ENCODE data around the gene ISCU. TPM values are rescaled to one million over a fixed set of nuclear protein-coding genes. Genes with fewer than 3 reads are reported as not detected.

ISCU gene
- total and polyA plus RNA-seq, 9 of the 15 experiments (the other 6 are each of a cell fraction or from before 2014, with no cell fraction given), result 15.9 to 92.5 (median 77.3) TPM

DNA sequence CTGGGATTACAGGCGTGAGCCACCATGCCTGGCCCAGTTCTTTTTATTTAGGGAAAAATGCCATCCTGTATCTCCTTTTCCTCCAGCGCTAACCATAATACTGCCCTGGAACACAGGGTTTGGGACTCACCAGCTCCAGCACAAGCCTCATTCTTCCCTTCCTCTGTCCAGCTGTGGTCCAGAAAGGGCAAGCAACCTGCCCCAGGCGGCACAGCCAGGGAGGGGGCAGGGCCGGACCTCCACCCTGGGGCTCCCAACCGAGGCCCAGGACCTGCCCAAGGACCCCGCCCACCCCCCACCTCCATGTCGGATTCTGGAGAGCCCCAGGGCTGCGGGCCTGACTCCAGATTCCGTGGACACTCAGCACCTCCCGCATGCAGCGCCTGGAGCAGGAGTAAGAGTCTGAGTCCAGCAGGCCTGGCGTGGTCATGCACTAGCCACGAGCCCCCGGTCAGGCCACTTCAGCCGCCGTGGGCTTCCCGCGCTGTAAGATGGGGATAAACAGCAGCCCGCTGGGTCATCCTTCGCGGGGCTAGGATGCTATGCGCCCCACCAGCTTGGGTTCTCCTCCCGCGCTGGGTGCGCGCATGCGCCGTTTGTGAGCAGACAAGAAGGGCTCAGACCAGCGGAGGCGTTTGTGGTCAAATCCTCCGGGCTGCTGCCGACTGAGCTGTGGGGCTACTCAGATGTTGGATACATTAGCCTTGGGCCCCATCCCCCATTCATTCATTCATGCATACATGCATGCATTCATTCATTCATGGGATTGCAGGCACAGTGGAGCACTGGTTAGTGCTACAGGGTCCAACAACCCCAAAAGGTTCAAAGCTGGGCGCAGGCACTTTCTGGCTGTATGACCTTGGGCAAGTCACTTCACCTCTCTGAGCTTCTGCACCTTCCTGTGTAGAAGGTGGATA is 19.2 kb downstream of the ISCU start:
- H4K20me1 ChIP-seq (replicated peaks; ENCODE audit: control insufficient read depth, insufficient read depth, low read length), result no peaks in the 10 kb centered on the region; the same call in 1 of the 2 replicates
- H3K27ac ChIP-seq (ENCODE audit: extremely low read depth, low read depth, low read length), result no peak overlapping the region
- no peaks in the 10 kb centered on the region for H3K79me2 ChIP-seq (ENCODE audit: control insufficient read depth, insufficient read depth, low read length)
- ATAC-seq, result peak; percentile 48
- peaks cover 2 to 38% of the 10 kb centered on the region in 2 experiments; a peak in 4 of 5 replicates for H3K27me3 ChIP-seq (ENCODE audit: control insufficient read depth in 2 of 2, insufficient read depth in 2 of 2, low read length in 2 of 2)
- no peaks in the 10 kb centered on the region for H3K9me3 ChIP-seq (replicated peaks; ENCODE audit: control insufficient read depth, insufficient read depth, low read depth, low read length)
- H3K4me1 ChIP-seq (replicated peaks in 1 of 2; ENCODE audit: control insufficient read depth in 2 of 2, insufficient read depth in 2 of 2, low read length in 2 of 2), result peaks cover 0 to 5% of the 10 kb centered on the region in 2 experiments; a peak in 1 of 5 replicates
- TF ChIP-seq NFE2L1 (tag; IDR thresholded peaks at IDR 0.05; ENCODE audit: borderline replicate concordance, low read depth), result no peak
- TF ChIP-seq, protein P1, sequence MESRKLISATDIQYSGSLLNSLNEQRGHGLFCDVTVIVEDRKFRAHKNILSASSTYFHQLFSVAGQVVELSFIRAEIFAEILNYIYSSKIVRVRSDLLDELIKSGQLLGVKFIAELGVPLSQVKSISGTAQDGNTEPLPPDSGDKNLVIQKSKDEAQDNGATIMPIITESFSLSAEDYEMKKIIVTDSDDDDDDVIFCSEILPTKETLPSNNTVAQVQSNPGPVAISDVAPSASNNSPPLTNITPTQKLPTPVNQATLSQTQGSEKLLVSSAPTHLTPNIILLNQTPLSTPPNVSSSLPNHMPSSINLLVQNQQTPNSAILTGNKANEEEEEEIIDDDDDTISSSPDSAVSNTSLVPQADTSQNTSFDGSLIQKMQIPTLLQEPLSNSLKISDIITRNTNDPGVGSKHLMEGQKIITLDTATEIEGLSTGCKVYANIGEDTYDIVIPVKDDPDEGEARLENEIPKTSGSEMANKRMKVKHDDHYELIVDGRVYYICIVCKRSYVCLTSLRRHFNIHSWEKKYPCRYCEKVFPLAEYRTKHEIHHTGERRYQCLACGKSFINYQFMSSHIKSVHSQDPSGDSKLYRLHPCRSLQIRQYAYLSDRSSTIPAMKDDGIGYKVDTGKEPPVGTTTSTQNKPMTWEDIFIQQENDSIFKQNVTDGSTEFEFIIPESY (CRISPR knock-in tag; IDR thresholded peaks at IDR 0.05), result peak; percentile 70; the same call in 1 of the 2 replicates
- TF ChIP-seq ZFP36 (IDR thresholded peaks at IDR 0.05; ENCODE audit: low read depth, low read length, partially characterized antibody), result peak; percentile 26
- no peak for TF ChIP-seq ERF (CRISPR knock-in tag; IDR thresholded peaks at IDR 0.05)
- peak; percentile 23 to 45; a peak in 2 of 4 replicates for TF ChIP-seq NRF1 (conservative IDR thresholded peaks at IDR 0.05 in 1 of 2, IDR thresholded peaks at IDR 0.05 in 1 of 2)
- TF ChIP-seq TEAD1 (CRISPR knock-in tag; IDR thresholded peaks at IDR 0.05), result no peak
- TF ChIP-seq ZNF24 (IDR thresholded peaks at IDR 0.05), result peak; percentile 79; the same call in 1 of the 2 replicates
- H3K4me2 ChIP-seq (ENCODE audit: insufficient read depth, low read length), result no peak overlapping the region
- FAIRE-seq, result no peak
- H3K4me3 ChIP-seq, result no peak overlapping the region
- intact Hi-C loops (cut with micrococcal nuclease) (no loop called here), in situ Hi-C loops (cut with MboI) (no loop called here)
- 23% methylated on average over 28 of the region's 33 CpGs for WGBS (ENCODE audit: insufficient coverage, low coverage, missing lambda C conversion rate)
- H3K9me1 ChIP-seq (ENCODE audit: control insufficient read depth, insufficient read depth, low read length), result no peaks in the 10 kb centered on the region
- no peak overlapping the region for H3K9ac ChIP-seq (ENCODE audit: insufficient read depth in 1 of 2, low read depth in 2 of 2, low read length in 2 of 2)
- no peaks in the 10 kb centered on the region for H3K36me3 ChIP-seq (ENCODE audit: control insufficient read depth, insufficient read depth, low read length)
- BruUV-seq (replicated peaks), result no TSS peak
- DNase-seq (ENCODE audit: extremely low read depth in 1 of 4, low spot score in 3 of 4), result no peak
- CTCF ChIA-PET (ENCODE audit: low intra/inter-chr PET ratio), result no interaction called here
- H2AFZ ChIP-seq (ENCODE audit: low read depth, low read length), result no peak overlapping the region
- POLR2A ChIA-PET, result interaction anchor here (0.5 kb wide), 1 partner anchor 22 kb away, joined by 3 read pairs; no protein-coding TSS in a partner anchor
